Ovary (tissue), 3 donors: ENCODE results near the gene KIFC1.

Experiments used
- EP300 ChIP-seq: sonication (generic); formaldehyde crosslinking; IDR thresholded peaks from one replicate; pipeline ENCODE4 v1.6.1; 2017; ENCODE audit warnings: antibody characterized with exemption
- POLR2A ChIP-seq: fragments of 450-650 bp; IDR thresholded peaks from one replicate; pipeline ENCODE4 v1.6.1; 2017; ENCODE audit warnings: antibody characterized with exemption, mild to moderate bottlenecking, moderate library complexity
- TF ChIP-seq, protein P1 (sequence below), 3 donors: fragments of 450-650 bp in 2 of 3; fragments of 200-600 bp in 1 of 3; IDR thresholded peaks; one replicate each; pipeline versions ENCODE4 v1.5.1 to v1.8.0; 2016 to 2022; ENCODE audit warnings: antibody characterized with exemption in 3 of 3, mild to moderate bottlenecking in 1 of 3
- donor health status: DM: no; HTN: no; CAD: no.

DNA sequence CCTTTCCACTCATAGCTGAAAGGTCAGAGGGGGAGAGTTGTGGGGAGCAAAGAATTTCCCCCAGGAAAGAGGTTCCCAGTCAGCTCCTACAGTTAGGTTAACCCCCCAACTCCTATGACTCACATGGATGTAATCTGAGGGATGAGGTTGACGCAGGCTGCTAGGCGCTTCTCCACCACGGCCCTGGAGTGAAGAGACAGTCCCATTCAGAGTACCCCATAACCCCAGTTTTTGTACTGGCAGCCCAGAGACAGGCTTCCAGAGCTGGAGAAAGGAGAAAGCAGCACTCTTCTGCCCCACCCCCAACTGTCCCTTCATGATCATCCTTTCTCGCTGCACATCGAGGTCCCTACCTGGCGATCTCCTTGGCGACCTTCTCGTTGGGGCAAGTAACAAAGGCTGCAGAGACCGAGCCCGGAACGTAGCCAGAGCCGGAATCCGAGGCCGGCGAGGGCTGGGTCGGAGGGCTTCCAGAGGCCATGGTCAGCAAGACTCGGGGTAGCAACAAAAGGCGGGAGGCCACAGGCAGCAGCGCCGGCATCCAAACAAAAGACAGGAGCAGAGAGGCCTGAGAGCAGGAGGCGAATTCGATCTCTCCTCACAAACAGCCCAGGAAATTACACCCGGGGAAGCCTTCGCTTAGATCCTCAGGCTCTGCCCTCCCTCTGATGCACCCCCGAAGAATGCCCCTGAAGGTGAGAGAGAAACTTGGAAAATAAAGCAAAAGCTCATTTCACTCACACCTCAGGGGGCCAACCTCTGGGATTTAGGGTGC lies 25.7 kb downstream of the KIFC1 start:
- TF ChIP-seq, protein P1, sequence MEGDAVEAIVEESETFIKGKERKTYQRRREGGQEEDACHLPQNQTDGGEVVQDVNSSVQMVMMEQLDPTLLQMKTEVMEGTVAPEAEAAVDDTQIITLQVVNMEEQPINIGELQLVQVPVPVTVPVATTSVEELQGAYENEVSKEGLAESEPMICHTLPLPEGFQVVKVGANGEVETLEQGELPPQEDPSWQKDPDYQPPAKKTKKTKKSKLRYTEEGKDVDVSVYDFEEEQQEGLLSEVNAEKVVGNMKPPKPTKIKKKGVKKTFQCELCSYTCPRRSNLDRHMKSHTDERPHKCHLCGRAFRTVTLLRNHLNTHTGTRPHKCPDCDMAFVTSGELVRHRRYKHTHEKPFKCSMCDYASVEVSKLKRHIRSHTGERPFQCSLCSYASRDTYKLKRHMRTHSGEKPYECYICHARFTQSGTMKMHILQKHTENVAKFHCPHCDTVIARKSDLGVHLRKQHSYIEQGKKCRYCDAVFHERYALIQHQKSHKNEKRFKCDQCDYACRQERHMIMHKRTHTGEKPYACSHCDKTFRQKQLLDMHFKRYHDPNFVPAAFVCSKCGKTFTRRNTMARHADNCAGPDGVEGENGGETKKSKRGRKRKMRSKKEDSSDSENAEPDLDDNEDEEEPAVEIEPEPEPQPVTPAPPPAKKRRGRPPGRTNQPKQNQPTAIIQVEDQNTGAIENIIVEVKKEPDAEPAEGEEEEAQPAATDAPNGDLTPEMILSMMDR (IDR thresholded peaks at IDR 0.05) = no peak
- TF ChIP-seq EP300 = no peak
- no peak for TF ChIP-seq POLR2A
